Endothelial cell of umbilical vein (primary cell): Measurements from ENCODE around the gene EVC2. TPM values are rescaled to one million over a fixed set of nuclear protein-coding genes. Genes with fewer than 3 reads are reported as not detected.

Source experiments
- BruUV-seq: library from RNA; stranded (reverse); fragments of 400-500 nt; replicated peaks from 2 replicates; lab custom pipeline; 2021; lab: Mats Ljungman, UMichigan
- CTCF ChIA-PET: fragments of 300-600, 350-600 bp; sonication (Branson Sonifier 250); formaldehyde crosslinking; loops from one replicate; lab custom pipeline; 2021; ENCODE audit warnings: antibody characterized with exemption, inconsistent platforms; lab: Charles Lee
- POLR2A ChIA-PET: fragments of 300-600, 350-600 bp; sonication (Branson Sonifier 250); formaldehyde crosslinking; loops from one replicate; lab custom pipeline; 2021; ENCODE audit warnings: antibody characterized with exemption, inconsistent platforms; lab: Charles Lee
- DNase-seq: peaks from one replicate; pipeline ENCODE4 v3.0.0-alpha.2; 2011; ENCODE audit warnings: low read depth, low spot score
- FAIRE-seq: peaks from 2 replicates; lab custom pipeline; 2011; peaks lifted over from hg19 to GRCh38; lab: Jason Lieb, UNC
- H2AFZ ChIP-seq: 2 replicates; pipeline ENCODE4 v1.6.0; 2012; ENCODE audit warnings: low read depth, low read length, control low read depth, inconsistent platforms
- H3K27ac ChIP-seq: 2 replicates; pipeline ENCODE4 v1.5.1; 2011; ENCODE audit warnings: low read depth, mild to moderate bottlenecking, control low read depth, low read length, moderate library complexity; ENCODE audit not compliant: insufficient read depth
- H3K27me3 ChIP-seq, 2 experiments: 2 replicates each; pipeline versions ENCODE4 v1.6.0 to v1.6.1; 2011; ENCODE audit warnings: low read length in 2 of 2, mixed read lengths in 1 of 2; ENCODE audit not compliant: control insufficient read depth in 2 of 2, insufficient read depth in 2 of 2
- H3K36me3 ChIP-seq, 2 experiments: 2 replicates in 1 of 2; 3 replicates in 1 of 2; pipeline ENCODE4 v1.5.1; 2011; ENCODE audit warnings: low read length in 2 of 2, mild to moderate bottlenecking in 1 of 2, moderate library complexity in 1 of 2; ENCODE audit not compliant: control insufficient read depth in 2 of 2, insufficient read depth in 2 of 2; ENCODE audit errors: extremely low read depth in 1 of 2
- H3K4me1 ChIP-seq: 3 replicates; pipeline ENCODE4 v1.5.1; 2011; ENCODE audit warnings: mild to moderate bottlenecking, low read length; ENCODE audit not compliant: control insufficient read depth, insufficient read depth; ENCODE audit errors: extremely low read depth
- H3K4me2 ChIP-seq: 2 replicates; pipeline ENCODE4 v1.6.1; 2011; ENCODE audit warnings: low read length, control low read depth, mixed read lengths; ENCODE audit not compliant: insufficient read depth
- H3K4me3 ChIP-seq, 3 experiments: fragments of 200-600 bp in 1 of 3; sonication (generic), shearing (Covaris generic) in 1 of 3; replicated peaks in 1 of 3; 2 replicates each; pipeline ENCODE4 v1.5.1; 2011 to 2016; ENCODE audit warnings: control low read depth in 3 of 3, low read length in 3 of 3, mild to moderate bottlenecking in 2 of 3, inconsistent platforms in 1 of 3, low read depth in 1 of 3, moderate library complexity in 1 of 3; ENCODE audit not compliant: insufficient read depth in 1 of 3
- H3K79me2 ChIP-seq: 2 replicates; pipeline ENCODE4 v1.6.0; 2012; ENCODE audit warnings: low read length, inconsistent platforms; ENCODE audit not compliant: control insufficient read depth, insufficient read depth
- H3K9ac ChIP-seq: replicated peaks from 2 replicates; pipeline ENCODE3; 2011; ENCODE audit warnings: low read length, control low read depth; ENCODE audit not compliant: insufficient read depth; ENCODE audit errors: extremely low read depth
- H3K9me1 ChIP-seq: replicated peaks from 3 replicates; pipeline ENCODE4 v1.6.0; 2011; ENCODE audit warnings: mild to moderate bottlenecking, low read length; ENCODE audit not compliant: control insufficient read depth, insufficient read depth; ENCODE audit errors: extremely low read depth
- H3K9me3 ChIP-seq: replicated peaks from 2 replicates; pipeline ENCODE4 v1.5.1; 2012; ENCODE audit warnings: low read length, inconsistent platforms; ENCODE audit not compliant: control insufficient read depth, insufficient read depth
- H4K20me1 ChIP-seq: replicated peaks from 2 replicates; pipeline ENCODE3; 2011; ENCODE audit warnings: mild to moderate bottlenecking, low read length; ENCODE audit not compliant: control insufficient read depth, insufficient read depth; ENCODE audit errors: extremely low read depth
- EZH2 ChIP-seq: IDR thresholded peaks from 2 replicates; pipeline ENCODE4 v1.6.1; 2012; ENCODE audit warnings: borderline replicate concordance, low read depth, mild to moderate bottlenecking, moderate library complexity, low read length, inconsistent platforms; ENCODE audit not compliant: severe bottlenecking
- FOS ChIP-seq: IDR thresholded peaks from 2 replicates; pipeline ENCODE4 v1.6.1; 2011; ENCODE audit warnings: mild to moderate bottlenecking, low read length, moderate library complexity, borderline replicate concordance; ENCODE audit not compliant: insufficient read depth
- GATA2 ChIP-seq: IDR thresholded peaks from 2 replicates; pipeline ENCODE4 v1.7.0; 2011; ENCODE audit warnings: low read depth, mild to moderate bottlenecking, moderate library complexity, mixed read lengths, low read length; ENCODE audit not compliant: insufficient read length, insufficient read depth
- JUN ChIP-seq: IDR thresholded peaks from 2 replicates; pipeline ENCODE4 v1.6.1; 2011; ENCODE audit warnings: borderline replicate concordance, low read depth; ENCODE audit not compliant: insufficient read length, insufficient read depth
- MAX ChIP-seq: IDR thresholded peaks from 2 replicates; pipeline ENCODE4 v1.6.1; 2011; ENCODE audit not compliant: insufficient read depth, insufficient read length
- MYC ChIP-seq: IDR thresholded peaks from one replicate; pipeline ENCODE4 v1.6.1; 2011; ENCODE audit warnings: mild to moderate bottlenecking, low read depth, low read length
- POLR2A ChIP-seq: IDR thresholded peaks from 2 replicates; pipeline ENCODE4 v1.6.1; 2012; ENCODE audit warnings: low read depth, mild to moderate bottlenecking, control low read depth, low read length
- POLR2AphosphoS5 ChIP-seq: IDR thresholded peaks from 2 replicates; pipeline ENCODE4 v1.6.1; 2012; ENCODE audit warnings: low read depth, mild to moderate bottlenecking, control low read depth, low read length, moderate library complexity; ENCODE audit not compliant: insufficient read depth
- dilution Hi-C: fragments of 300-500 bp; cut with MboI; formaldehyde crosslinking; loops from one replicate; pipeline ENCODE4 v1.15.0; 2019; ENCODE audit warnings: low sequenced_read_pairs; ENCODE audit not compliant: extremely low pct_ligation_motif_present
- intact Hi-C: fragments of 100-400 bp; cut with micrococcal nuclease; formaldehyde crosslinking; loops from one replicate; pipeline ENCODE4 v1.10.0; 2022
- polyA plus RNA-seq, 4 experiments: library from polyadenylated mRNA; depleted of rRNA in 3 of 4; stranded (reverse) in 3 of 4; unstranded in 1 of 4; fragments of >200 nt; gene quantifications; 2 replicates each; pipeline versions ENCODE4 v1.2.1 to v1.2.3, GENCODE V29; 2011 to 2012; ENCODE audit warnings: missing spikeins in 1 of 4
- total RNA-seq: library from RNA; stranded (reverse); gene quantifications from 2 replicates; pipeline ENCODE4 v1.2.3, GENCODE V29; 2021
- TF ChIP-seq, protein P1 (sequence below), 2 donors: IDR thresholded peaks; 1 replicate in 1 of 2; 2 replicates in 1 of 2; pipeline ENCODE4 v1.5.1; 2011; ENCODE audit warnings: low read length in 2 of 2, mild to moderate bottlenecking in 2 of 2, moderate library complexity in 2 of 2, control low read depth in 1 of 2, inconsistent platforms in 1 of 2, low read depth in 1 of 2; ENCODE audit not compliant: insufficient read depth in 1 of 2; ENCODE audit errors: extremely low read depth in 1 of 2

The EVC2 gene
- total and polyA plus RNA-seq, 2 donors (not counting 3 experiments of a cell fraction or from before 2014, with no cell fraction given), result 1.7 to 8.8 TPM

- no peak for FAIRE-seq
- Histone ChIP-seq H3K4me3 (no peak overlapping the region), H3K36me3 (peaks cover 4 to 20% of the 10 kb centered on the region in 2 experiments), H4K20me1 (no peaks in the 10 kb centered on the region), H3K79me2 (no peaks in the 10 kb centered on the region), H3K4me2 (no peak overlapping the region), H3K27me3 (no peaks in the 10 kb centered on the region), H3K9me1 (no peaks in the 10 kb centered on the region), H3K9ac (no peak overlapping the region), H3K4me1 (no peaks in the 10 kb centered on the region), H2AFZ (no peak overlapping the region), H3K27ac (no peak overlapping the region), H3K9me3 (no peaks in the 10 kb centered on the region)
- ChIA-PET CTCF (interaction anchor here (0.9 kb wide), 1 partner anchor 39 kb away, joined by 4 read pairs; no protein-coding TSS in a partner anchor), POLR2A (no interaction called here)
- intact Hi-C loops, result no loop called here
- DNase-seq, result no peak
- BruUV-seq, result no TSS peak
- dilution Hi-C loops, result no loop called here
- TF ChIP-seq GATA2, result no peak
- TF ChIP-seq JUN, result no peak
- TF ChIP-seq MYC, result no peak
- TF ChIP-seq POLR2AphosphoS5, result no peak
- no peak for TF ChIP-seq FOS
- TF ChIP-seq, protein P1, sequence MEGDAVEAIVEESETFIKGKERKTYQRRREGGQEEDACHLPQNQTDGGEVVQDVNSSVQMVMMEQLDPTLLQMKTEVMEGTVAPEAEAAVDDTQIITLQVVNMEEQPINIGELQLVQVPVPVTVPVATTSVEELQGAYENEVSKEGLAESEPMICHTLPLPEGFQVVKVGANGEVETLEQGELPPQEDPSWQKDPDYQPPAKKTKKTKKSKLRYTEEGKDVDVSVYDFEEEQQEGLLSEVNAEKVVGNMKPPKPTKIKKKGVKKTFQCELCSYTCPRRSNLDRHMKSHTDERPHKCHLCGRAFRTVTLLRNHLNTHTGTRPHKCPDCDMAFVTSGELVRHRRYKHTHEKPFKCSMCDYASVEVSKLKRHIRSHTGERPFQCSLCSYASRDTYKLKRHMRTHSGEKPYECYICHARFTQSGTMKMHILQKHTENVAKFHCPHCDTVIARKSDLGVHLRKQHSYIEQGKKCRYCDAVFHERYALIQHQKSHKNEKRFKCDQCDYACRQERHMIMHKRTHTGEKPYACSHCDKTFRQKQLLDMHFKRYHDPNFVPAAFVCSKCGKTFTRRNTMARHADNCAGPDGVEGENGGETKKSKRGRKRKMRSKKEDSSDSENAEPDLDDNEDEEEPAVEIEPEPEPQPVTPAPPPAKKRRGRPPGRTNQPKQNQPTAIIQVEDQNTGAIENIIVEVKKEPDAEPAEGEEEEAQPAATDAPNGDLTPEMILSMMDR (IDR thresholded peaks at IDR 0.05; ENCODE audit: extremely low read depth in 1 of 2, insufficient read depth in 1 of 2, low read depth in 1 of 2, low read length in 2 of 2), result no peak
- TF ChIP-seq EZH2, result no peak
- no peak for TF ChIP-seq MAX
- TF ChIP-seq POLR2A, result no peak
Observed at GRCh38 chr4:5676763-5677162, 31.6 kb downstream of the EVC2 start.
